Measurements from ENCODE around the gene FAM219A.

GRCh38 chr9:34382879-34383278 is 75.5 kb downstream of the FAM219A start:
- no peak for TF ChIP-seq CTCF (conservative IDR thresholded peaks at IDR 0.05 in 1 of 2, IDR thresholded peaks at IDR 0.05 in 1 of 2; ENCODE audit: extremely low read depth in 1 of 2, insufficient read depth in 1 of 2, low read depth in 1 of 2, low read length in 2 of 2)
- TF ChIP-seq EZH2 (IDR thresholded peaks at IDR 0.05; ENCODE audit: borderline replicate concordance, low read length): no peak

All from mammary epithelial cell (primary cell).